HEK293T (cell line): ENCODE data around the gene GNB4.

Source experiments
- FOXA1 ChIP-seq: fragments of 450-650 bp; IDR thresholded peaks from 2 replicates; pipeline ENCODE4 v1.6.1; 2016; ENCODE audit warnings: mild to moderate bottlenecking
- FOXK2 ChIP-seq: fragments of 450-650 bp; IDR thresholded peaks from 2 replicates; pipeline ENCODE4 v1.6.1; 2016; ENCODE audit warnings: mild to moderate bottlenecking
- FOXM1 ChIP-seq: fragments of 450-650 bp; IDR thresholded peaks from 2 replicates; pipeline ENCODE4 v1.6.1; 2017; ENCODE audit warnings: mild to moderate bottlenecking, borderline replicate concordance
- HDGF ChIP-seq: fragments of 450-650 bp; IDR thresholded peaks from 2 replicates; pipeline ENCODE4 v1.6.1; 2017; ENCODE audit warnings: antibody characterized with exemption, borderline replicate concordance
- L3MBTL2 ChIP-seq: fragments of 450-650 bp; conservative IDR thresholded peaks from 2 replicates; pipeline ENCODE4 v1.6.1; 2016; ENCODE audit warnings: mild to moderate bottlenecking
- NFRKB ChIP-seq: fragments of 450-650 bp; IDR thresholded peaks from 2 replicates; pipeline ENCODE4 v1.6.1; 2016; ENCODE audit warnings: mild to moderate bottlenecking, moderate library complexity
- PKNOX1 ChIP-seq: fragments of 450-650 bp; IDR thresholded peaks from 2 replicates; pipeline ENCODE4 v1.6.1; 2016
- SP1 ChIP-seq: fragments of 450-650 bp; IDR thresholded peaks from 2 replicates; pipeline ENCODE4 v1.6.1; 2017
- SUZ12 ChIP-seq: fragments of 450-650 bp; IDR thresholded peaks from 2 replicates; pipeline ENCODE4 v1.6.1; 2016; ENCODE audit warnings: mild to moderate bottlenecking
- TARDBP ChIP-seq: fragments of 450-650 bp; IDR thresholded peaks from 2 replicates; pipeline ENCODE4 v1.6.1; 2016

DNA sequence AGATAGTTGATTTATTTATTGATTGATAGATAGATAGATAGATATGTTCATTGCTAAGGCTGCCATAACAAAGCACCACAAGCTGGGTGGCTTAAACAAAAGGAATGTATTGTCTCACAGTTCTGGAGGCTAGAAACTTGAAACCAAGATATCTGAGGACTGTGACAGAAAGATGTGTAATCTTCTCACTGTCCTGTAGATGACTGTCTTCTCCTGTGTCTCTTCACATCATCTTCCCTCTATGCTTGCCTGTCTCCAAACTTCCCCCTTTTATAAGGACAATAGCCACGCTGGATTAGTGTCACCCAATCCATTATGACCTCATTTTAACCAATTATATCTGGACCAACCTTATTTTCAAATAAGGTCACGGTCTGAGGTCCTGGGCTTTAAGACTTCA lies 40.9 kb downstream of the GNB4 start:
- TF ChIP-seq SUZ12 (no peak), L3MBTL2 (no peak), SP1 (no peak), FOXK2 (no peak), FOXM1 (no peak), HDGF (no peak), FOXA1 (no peak), PKNOX1 (no peak), NFRKB (no peak), TARDBP (no peak)
